OCI-LY3 (cell line): ENCODE measurements around the gene RNGTT.

ENCODE experiments used
- H2AFZ ChIP-seq: fragments of 200-600, 300-600 bp; shearing (Covaris generic); 2 replicates; pipeline ENCODE4 v1.6.0; 2014; ENCODE audit warnings: antibody characterized with exemption, low read depth, low read length
- H3K27ac ChIP-seq: fragments of 200-600, 300-600 bp; sonication (generic); 2 replicates; pipeline ENCODE4 v1.5.1; 2014; ENCODE audit warnings: mild to moderate bottlenecking, low read length, moderate library complexity, mixed read lengths
- H3K27me3 ChIP-seq: fragments of 200-600, 300-600 bp; sonication (generic); 2 replicates; pipeline ENCODE4 v1.6.1; 2014; ENCODE audit warnings: low read depth, low read length, mixed read lengths
- H3K36me3 ChIP-seq: fragments of 200-600, 300-600 bp; sonication (generic); replicated peaks from 2 replicates; pipeline ENCODE3; 2014; ENCODE audit warnings: low read depth, low read length, mixed read lengths
- H3K4me1 ChIP-seq: fragments of 300-600, 200-600 bp; sonication (generic); 2 replicates; pipeline ENCODE4 v1.6.1; 2014; ENCODE audit warnings: low read length, mixed read lengths
- H3K4me2 ChIP-seq: fragments of 200-600, 300-600 bp; sonication (generic); 2 replicates; pipeline ENCODE4 v1.6.1; 2014; ENCODE audit warnings: low read length, mixed read lengths
- H3K4me3 ChIP-seq: fragments of 300-600, 200-600 bp; sonication (generic); 2 replicates; pipeline ENCODE4 v1.5.1; 2014; ENCODE audit warnings: antibody characterized with exemption, mild to moderate bottlenecking, low read length, moderate library complexity
- H3K79me2 ChIP-seq: fragments of 300-600, 200-600 bp; shearing (Covaris generic); 2 replicates; pipeline ENCODE4 v1.6.1; 2014; ENCODE audit warnings: mild to moderate bottlenecking, low read length, mixed read lengths
- H3K9ac ChIP-seq: fragments of 300-600, 200-600 bp; shearing (Covaris generic); 2 replicates; pipeline ENCODE4 v1.6.0; 2014; ENCODE audit warnings: mild to moderate bottlenecking, low read length, moderate library complexity
- H3K9me3 ChIP-seq: fragments of 200-600, 300-600 bp; shearing (Covaris generic); 2 replicates; pipeline ENCODE4 v1.6.1; 2014; ENCODE audit warnings: low read length, mixed read lengths; ENCODE audit not compliant: insufficient read depth
- H4K20me1 ChIP-seq: fragments of 200-600, 300-600 bp; sonication (generic); 2 replicates; pipeline ENCODE4 v1.6.1; 2016; ENCODE audit warnings: low read length, mixed read lengths; ENCODE audit not compliant: insufficient read depth
- EZH2phosphoT487 ChIP-seq: fragments of 200-600 bp; shearing (Covaris generic); IDR thresholded peaks from 2 replicates; pipeline ENCODE4 v1.6.1; 2018; ENCODE audit warnings: antibody characterized with exemption, mixed run types, low read depth
- TF ChIP-seq, protein P1 (sequence below): fragments of 200-600, 300-600 bp; sonication (generic); IDR thresholded peaks from 2 replicates; pipeline ENCODE4 v1.5.1; 2014; ENCODE audit warnings: antibody characterized with exemption, low read length, low read depth

RNGTT gene

DNA sequence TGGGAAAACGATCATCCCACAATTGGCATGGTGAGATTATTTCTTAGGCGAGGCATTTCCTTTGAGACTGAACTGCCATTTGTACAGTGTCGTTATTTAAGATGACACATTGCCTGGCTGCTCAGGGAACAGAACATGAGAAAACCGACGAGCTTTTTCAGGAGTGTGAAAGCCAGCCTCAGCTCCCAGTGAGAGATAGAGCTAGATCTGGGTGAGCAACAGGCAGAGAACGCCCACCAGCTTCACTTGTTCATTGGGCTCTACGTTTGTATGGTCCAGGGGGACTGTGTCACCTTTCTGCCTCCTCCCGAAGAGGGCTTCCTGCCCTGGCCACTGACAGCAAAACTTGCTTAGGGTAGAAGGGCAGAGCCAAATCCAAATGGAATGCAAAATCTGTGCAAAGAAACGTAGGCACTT is 378.1 kb downstream of the RNGTT start:
- H3K4me3 ChIP-seq, result no peak overlapping the region
- H3K79me2 ChIP-seq, result no peaks in the 10 kb centered on the region

DNA sequence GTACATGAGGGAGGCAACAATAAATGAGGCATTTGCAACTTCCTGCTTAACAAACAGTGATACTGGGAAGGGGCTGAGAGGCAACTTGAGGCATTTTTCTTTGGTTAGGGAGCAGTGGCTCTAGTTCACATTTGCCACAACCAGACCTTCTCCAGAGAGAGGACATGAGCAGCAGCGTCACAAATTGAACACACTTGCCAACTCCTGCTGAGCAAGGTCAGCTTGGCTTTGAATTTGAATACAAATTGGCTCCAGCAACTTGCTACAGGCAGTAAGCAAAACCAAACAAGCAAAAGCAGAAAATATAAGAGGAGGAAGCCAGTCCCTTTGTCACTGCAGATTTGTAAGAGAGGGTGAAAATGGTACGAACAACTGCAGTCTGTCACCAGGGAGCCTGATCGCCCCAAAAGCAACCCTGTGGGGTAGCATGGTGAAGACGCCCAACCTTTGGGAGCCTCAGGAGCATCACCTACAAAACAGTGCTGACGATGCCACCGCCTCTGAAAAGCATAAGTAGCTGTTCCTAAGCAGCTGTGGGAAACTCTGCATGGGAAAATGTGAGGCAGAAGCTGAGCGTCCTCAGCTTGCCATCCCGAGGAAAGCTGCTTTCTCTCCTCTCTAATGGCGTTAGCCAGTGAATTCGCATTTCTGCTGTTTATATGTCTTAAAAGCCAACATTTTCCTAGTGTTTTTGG is 378.7 kb downstream of the RNGTT start:
- Histone ChIP-seq H2AFZ (no peak overlapping the region), H3K36me3 (no peaks in the 10 kb centered on the region), H3K27ac (no peak overlapping the region), H3K9ac (no peak overlapping the region), H3K9me3 (no peaks in the 10 kb centered on the region), H3K4me2 (no peak overlapping the region), H3K79me2 (no peaks in the 10 kb centered on the region), H4K20me1 (no peaks in the 10 kb centered on the region), H3K4me1 (peaks cover 8% of the 10 kb centered on the region), H3K4me3 (no peak overlapping the region), H3K27me3 (no peaks in the 10 kb centered on the region)
- TF ChIP-seq, protein P1, sequence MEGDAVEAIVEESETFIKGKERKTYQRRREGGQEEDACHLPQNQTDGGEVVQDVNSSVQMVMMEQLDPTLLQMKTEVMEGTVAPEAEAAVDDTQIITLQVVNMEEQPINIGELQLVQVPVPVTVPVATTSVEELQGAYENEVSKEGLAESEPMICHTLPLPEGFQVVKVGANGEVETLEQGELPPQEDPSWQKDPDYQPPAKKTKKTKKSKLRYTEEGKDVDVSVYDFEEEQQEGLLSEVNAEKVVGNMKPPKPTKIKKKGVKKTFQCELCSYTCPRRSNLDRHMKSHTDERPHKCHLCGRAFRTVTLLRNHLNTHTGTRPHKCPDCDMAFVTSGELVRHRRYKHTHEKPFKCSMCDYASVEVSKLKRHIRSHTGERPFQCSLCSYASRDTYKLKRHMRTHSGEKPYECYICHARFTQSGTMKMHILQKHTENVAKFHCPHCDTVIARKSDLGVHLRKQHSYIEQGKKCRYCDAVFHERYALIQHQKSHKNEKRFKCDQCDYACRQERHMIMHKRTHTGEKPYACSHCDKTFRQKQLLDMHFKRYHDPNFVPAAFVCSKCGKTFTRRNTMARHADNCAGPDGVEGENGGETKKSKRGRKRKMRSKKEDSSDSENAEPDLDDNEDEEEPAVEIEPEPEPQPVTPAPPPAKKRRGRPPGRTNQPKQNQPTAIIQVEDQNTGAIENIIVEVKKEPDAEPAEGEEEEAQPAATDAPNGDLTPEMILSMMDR, result no peak
- TF ChIP-seq EZH2phosphoT487, result no peak

More for the DNA sequence above, 378.1 kb downstream of the RNGTT start:
- H3K9me3 ChIP-seq, result no peaks in the 10 kb centered on the region
- H3K4me2 ChIP-seq, result no peak overlapping the region
- no peak overlapping the region for H3K9ac ChIP-seq
- peaks cover 8% of the 10 kb centered on the region for H3K4me1 ChIP-seq
- TF ChIP-seq, protein P1, result no peak
- no peak for TF ChIP-seq EZH2phosphoT487
- H2AFZ ChIP-seq, result no peak overlapping the region
- no peaks in the 10 kb centered on the region for H4K20me1 ChIP-seq
- no peaks in the 10 kb centered on the region for H3K36me3 ChIP-seq
- no peaks in the 10 kb centered on the region for H3K27me3 ChIP-seq
- no peak overlapping the region for H3K27ac ChIP-seq

DNA sequence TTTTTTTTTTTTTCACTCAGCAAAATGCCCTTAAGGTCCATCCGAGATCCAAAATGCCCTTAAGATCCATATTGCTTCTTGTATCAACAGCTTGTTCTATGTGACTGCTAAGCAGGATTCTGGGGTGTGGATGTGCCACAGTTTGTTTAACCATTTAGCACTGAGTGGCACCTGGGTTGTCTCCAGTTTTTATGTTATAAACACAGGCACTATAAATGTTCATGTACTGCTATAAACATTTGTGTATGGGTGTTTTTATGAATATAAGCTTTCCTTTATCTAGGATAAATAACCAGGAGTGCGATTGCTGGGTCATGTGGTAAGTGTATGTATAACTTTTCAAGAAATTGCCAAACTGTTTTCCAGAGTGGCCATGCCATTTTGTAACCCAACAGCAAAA is 386.0 kb downstream of the RNGTT start:
- Histone ChIP-seq H3K36me3 (no peaks in the 10 kb centered on the region), H3K9ac (no peak overlapping the region), H3K27ac (no peak overlapping the region), H3K79me2 (no peaks in the 10 kb centered on the region), H4K20me1 (no peaks in the 10 kb centered on the region), H3K4me2 (no peak overlapping the region), H2AFZ (no peak overlapping the region), H3K4me1 (no peaks in the 10 kb centered on the region), H3K4me3 (no peak overlapping the region), H3K27me3 (no peaks in the 10 kb centered on the region), H3K9me3 (no peaks in the 10 kb centered on the region)
- TF ChIP-seq EZH2phosphoT487, result no peak
- TF ChIP-seq, protein P1, result no peak

DNA sequence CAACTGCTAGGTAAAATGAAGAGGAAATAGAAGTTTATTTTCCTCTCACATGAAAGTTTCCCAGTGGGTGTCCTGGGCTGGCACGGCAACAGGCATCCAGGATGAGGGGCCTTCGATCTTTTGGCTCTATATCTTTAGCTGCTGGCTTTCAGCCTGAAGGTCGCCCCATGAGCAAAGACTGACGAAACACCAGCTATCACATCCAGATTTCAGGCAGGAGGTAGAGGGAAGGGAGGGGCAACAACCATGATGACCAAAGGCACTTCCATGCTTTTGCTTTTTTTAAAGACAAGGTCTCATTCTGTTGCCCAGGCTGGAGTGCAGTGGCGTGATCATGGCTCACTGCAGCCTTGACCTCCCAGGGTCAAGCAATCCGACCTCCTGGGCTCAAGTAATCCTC is 387.9 kb downstream of the RNGTT start:
- Histone ChIP-seq H3K79me2 (no peaks in the 10 kb centered on the region), H2AFZ (no peak overlapping the region), H3K36me3 (no peaks in the 10 kb centered on the region), H4K20me1 (no peaks in the 10 kb centered on the region), H3K27me3 (no peaks in the 10 kb centered on the region), H3K4me3 (no peak overlapping the region), H3K4me1 (no peaks in the 10 kb centered on the region), H3K9me3 (no peaks in the 10 kb centered on the region), H3K4me2 (no peak overlapping the region), H3K27ac (no peak overlapping the region), H3K9ac (no peak overlapping the region)
- TF ChIP-seq EZH2phosphoT487, result no peak
- TF ChIP-seq, protein P1, result no peak
